Esophagus squamous epithelium (tissue), 5 donors: ENCODE results near the gene ASTN2. TPM values are rescaled to one million over a fixed set of nuclear protein-coding genes. Genes with fewer than 3 reads are reported as not detected.

Experiments
- DNase-seq: peaks from one replicate; lab custom pipeline; 2025; lab: John Stamatoyannopoulos, UW
- H3K27ac ChIP-seq, 4 donors: fragments of 200-600 bp; sonication (generic); one replicate each; pipeline ENCODE4 v1.5.1; 2016 to 2019; ENCODE audit warnings: mild to moderate bottlenecking in 1 of 4
- H3K27me3 ChIP-seq, 4 donors: fragments of 200-600 bp; sonication (generic); 1 replicate in 3 of 4; 2 replicates in 1 of 4; pipeline versions ENCODE4 v1.5.1 to v1.6.0; 2017 to 2021; ENCODE audit warnings: antibody characterized with exemption in 1 of 4
- H3K36me3 ChIP-seq, 3 donors: fragments of 200-600 bp; sonication (generic); one replicate each; pipeline ENCODE4 v1.5.1; 2016 to 2019
- H3K4me1 ChIP-seq, 3 donors: fragments of 200-600 bp; sonication (generic); one replicate each; pipeline ENCODE4 v1.5.1; 2017 to 2019
- H3K4me3 ChIP-seq, 4 donors: fragments of 200-600 bp; sonication (generic); 1 replicate in 3 of 4; 2 replicates in 1 of 4; pipeline ENCODE4 v1.5.1; 2016 to 2019; ENCODE audit warnings: mild to moderate bottlenecking in 2 of 4, moderate library complexity in 1 of 4
- H3K9me3 ChIP-seq, 3 donors: fragments of 200-600 bp; sonication (generic); one replicate each; pipeline ENCODE4 v1.5.1; 2016 to 2019
- POLR2A ChIP-seq, 4 donors: fragments of 450-650 bp; IDR thresholded peaks; one replicate each; pipeline ENCODE4 v1.6.1; 2017; ENCODE audit warnings: antibody characterized with exemption in 4 of 4, mild to moderate bottlenecking in 4 of 4, moderate library complexity in 3 of 4
- WGBS, 2 donors: methylation state at CpG; one replicate each; pipeline ENCODE4 v1.1.5; 2018; 5-methylcytosine and 5-hydroxymethylcytosine counted together
- intact Hi-C: fragments of 100-400 bp; cut with DNase I; formaldehyde crosslinking; loops from one replicate; pipeline ENCODE4 v1.15.0; 2022
- total RNA-seq, 4 donors: library from RNA; depleted of rRNA; stranded (reverse); fragments of >200 nt; gene quantifications; one replicate each; pipeline ENCODE4 v1.1.0, GENCODE V29; 2016
- TF ChIP-seq, protein P1 (sequence below), 6 experiments: fragments of 450-650 bp in 4 of 6; fragments of 200-600 bp in 2 of 6; sonication (generic) in 2 of 6; IDR thresholded peaks; one replicate each; pipeline ENCODE4 v1.5.1; 2016 to 2019; ENCODE audit warnings: antibody characterized with exemption in 6 of 6, mild to moderate bottlenecking in 4 of 6, moderate library complexity in 4 of 6
- donor health status: DM: yes; HTN: yes; CAD: no.

ASTN2 gene
- total RNA-seq, 4 donors from 2014 or later: 0.13 to 1.9 (median 0.27) TPM; not detected in 1

DNA sequence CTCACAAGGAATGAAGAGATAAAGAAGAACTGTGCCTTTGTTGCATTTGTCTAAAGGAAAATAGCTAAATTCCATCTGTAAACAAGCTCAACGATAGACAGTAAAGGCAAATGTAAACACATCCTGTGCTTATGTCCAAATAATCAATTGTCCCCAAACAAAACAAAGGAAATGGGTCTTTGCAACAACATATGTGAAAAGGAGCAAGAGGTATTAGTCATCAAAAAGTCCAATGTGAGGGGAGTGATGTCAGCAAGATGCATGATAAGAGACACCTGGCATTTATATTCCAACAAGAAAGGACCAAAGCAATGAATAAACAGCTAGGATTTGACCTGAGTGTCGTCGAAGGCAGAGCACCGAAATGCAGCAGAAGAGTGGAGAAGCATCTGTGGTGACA, 209.1 kb downstream of the ASTN2 start:
- Histone ChIP-seq H3K4me3 (no peak overlapping the region), H3K27ac (no peak overlapping the region), H3K36me3 (no peaks in the 10 kb centered on the region), H3K9me3 (no peaks in the 10 kb centered on the region), H3K27me3 (no peaks in the 10 kb centered on the region), H3K4me1 (no peaks in the 10 kb centered on the region)
- no peak for TF ChIP-seq POLR2A (IDR thresholded peaks at IDR 0.05)
- TF ChIP-seq, protein P1, sequence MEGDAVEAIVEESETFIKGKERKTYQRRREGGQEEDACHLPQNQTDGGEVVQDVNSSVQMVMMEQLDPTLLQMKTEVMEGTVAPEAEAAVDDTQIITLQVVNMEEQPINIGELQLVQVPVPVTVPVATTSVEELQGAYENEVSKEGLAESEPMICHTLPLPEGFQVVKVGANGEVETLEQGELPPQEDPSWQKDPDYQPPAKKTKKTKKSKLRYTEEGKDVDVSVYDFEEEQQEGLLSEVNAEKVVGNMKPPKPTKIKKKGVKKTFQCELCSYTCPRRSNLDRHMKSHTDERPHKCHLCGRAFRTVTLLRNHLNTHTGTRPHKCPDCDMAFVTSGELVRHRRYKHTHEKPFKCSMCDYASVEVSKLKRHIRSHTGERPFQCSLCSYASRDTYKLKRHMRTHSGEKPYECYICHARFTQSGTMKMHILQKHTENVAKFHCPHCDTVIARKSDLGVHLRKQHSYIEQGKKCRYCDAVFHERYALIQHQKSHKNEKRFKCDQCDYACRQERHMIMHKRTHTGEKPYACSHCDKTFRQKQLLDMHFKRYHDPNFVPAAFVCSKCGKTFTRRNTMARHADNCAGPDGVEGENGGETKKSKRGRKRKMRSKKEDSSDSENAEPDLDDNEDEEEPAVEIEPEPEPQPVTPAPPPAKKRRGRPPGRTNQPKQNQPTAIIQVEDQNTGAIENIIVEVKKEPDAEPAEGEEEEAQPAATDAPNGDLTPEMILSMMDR (IDR thresholded peaks at IDR 0.05): no peak
- no peak for DNase-seq
- 43 to 46% methylated on average over 4 of the region's 4 CpGs for WGBS, 2 donors
- intact Hi-C loops: no loop called here

DNA sequence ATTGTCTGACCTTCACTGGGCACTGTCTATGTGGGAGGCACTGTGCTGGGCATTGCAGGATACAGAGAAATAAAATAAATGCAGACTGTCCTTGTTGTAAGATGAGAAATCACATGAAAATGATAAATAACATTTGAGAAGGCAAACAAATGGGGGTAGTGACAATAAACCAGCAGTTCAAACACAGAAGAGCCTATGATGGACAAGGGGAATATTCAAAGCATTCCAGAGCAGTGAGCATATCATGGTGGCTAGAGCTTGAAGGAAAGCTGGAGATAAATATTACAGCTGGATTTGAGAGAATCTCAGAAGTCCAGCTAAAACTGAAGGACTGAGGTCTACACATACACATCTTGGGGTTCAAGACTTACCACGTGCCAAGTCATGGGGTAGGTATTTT, 209.9 kb downstream of the ASTN2 start:
- Histone ChIP-seq H3K9me3 (no peaks in the 10 kb centered on the region), H3K36me3 (no peaks in the 10 kb centered on the region), H3K4me3 (no peak overlapping the region), H3K27ac (no peak overlapping the region), H3K27me3 (no peaks in the 10 kb centered on the region), H3K4me1 (no peaks in the 10 kb centered on the region)
- intact Hi-C loops: no loop called here
- no peak for TF ChIP-seq POLR2A (IDR thresholded peaks at IDR 0.05)
- TF ChIP-seq, protein P1 (IDR thresholded peaks at IDR 0.05): no peak
- DNase-seq: no peak
- 29 to 54% methylated on average over 1 of the region's 1 CpG for WGBS, 2 donors

DNA sequence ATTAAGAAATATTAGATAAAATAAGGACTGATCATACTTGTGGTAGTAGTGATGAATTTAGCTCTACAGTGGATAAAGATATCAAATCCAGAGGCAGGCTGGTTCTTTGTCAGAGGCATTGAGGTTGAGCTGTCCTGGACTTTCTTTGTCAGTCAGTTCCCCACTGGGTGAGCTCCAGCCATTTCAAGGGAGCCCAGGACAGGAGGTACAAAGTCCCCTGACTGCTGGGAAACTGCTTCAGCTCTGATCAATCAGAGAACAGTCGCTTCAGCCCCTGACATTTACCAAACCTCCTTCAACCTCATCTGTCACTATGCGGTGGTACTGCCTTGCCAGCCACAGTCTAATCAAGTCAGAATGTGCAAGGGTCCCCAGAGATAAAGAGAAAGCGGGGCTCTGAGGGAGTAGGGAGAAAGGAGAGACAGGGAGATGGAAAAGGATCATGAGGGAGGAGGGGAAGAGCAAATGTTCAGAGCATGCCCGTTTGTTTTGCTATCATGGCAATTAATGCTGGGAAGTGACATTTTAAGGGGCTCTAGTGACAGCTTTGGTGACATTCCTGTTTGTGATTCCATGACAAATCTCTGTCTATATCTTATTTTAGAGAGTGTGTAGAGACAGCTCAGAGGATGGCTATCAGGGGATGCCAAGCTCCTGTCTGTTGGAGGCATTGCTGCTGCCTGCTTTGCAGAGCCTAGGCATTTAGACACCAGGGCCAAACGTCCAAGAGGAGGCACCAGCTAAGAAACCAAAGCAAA, 223.2 kb downstream of the ASTN2 start:
- no peak for TF ChIP-seq POLR2A (IDR thresholded peaks at IDR 0.05)
- TF ChIP-seq, protein P1 (IDR thresholded peaks at IDR 0.05): no peak
- intact Hi-C loops: no loop called here
- 26 to 35% methylated on average over 4 to 5 of the region's 5 CpGs for WGBS, 2 donors

DNA sequence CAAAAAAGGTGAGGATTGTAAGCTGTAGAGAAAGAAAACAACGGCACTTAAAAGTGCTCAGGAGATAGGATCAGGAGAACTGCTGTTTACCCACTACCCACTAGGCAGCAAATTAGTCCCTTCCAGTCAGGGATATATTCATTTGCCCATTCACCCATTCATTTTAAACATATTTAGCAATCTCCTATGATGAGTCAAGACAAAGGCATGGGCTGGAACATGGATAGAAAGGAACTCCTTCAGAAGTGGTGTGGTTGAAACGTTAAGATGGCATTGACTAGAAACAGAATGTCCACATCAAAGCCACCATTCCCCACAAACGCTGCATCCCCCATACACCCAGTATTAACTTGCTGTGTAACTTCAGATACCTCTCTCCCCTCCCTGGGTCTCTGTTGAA, 225.7 kb downstream of the ASTN2 start:
- H3K27ac ChIP-seq: no peak overlapping the region
- TF ChIP-seq, protein P1 (IDR thresholded peaks at IDR 0.05): no peak
- TF ChIP-seq POLR2A (IDR thresholded peaks at IDR 0.05): no peak
- intact Hi-C loops: no loop called here

More for the DNA sequence above, 223.2 kb downstream of the ASTN2 start:
- H3K4me1 ChIP-seq: no peaks in the 10 kb centered on the region
- H3K9me3 ChIP-seq: no peaks in the 10 kb centered on the region
- H3K27ac ChIP-seq: no peak overlapping the region
- no peak overlapping the region for H3K4me3 ChIP-seq
- H3K27me3 ChIP-seq: no peaks in the 10 kb centered on the region
- no peaks in the 10 kb centered on the region for H3K36me3 ChIP-seq
- DNase-seq: no peak

DNA sequence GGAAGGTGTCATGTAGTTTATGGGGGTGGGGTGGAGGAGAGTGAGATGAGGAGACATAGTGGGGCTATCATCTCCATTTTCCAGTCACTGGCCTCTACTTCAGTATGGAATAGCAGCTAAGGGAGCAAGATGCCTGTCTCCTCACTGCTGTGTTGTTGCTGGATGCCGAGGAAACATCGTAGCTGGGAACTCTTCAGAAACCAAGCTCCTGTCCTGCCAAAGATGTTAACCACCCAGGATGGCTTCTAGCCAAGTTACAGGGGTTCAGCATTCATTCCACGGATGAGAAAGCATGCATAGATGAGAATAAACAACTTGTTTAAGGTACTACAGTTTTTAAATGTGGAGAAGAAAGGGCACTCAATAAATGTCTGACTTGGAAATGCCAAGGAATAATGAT, 226.5 kb downstream of the ASTN2 start:
- no peaks in the 10 kb centered on the region for H3K9me3 ChIP-seq
- no peak for DNase-seq
- intact Hi-C loops: no loop called here
- 50 to 71% methylated on average over 3 of the region's 3 CpGs for WGBS, 2 donors
- no peak overlapping the region for H3K27ac ChIP-seq
- no peaks in the 10 kb centered on the region for H3K4me1 ChIP-seq
- TF ChIP-seq, protein P1 (IDR thresholded peaks at IDR 0.05): no peak
- no peak for TF ChIP-seq POLR2A (IDR thresholded peaks at IDR 0.05)
- no peaks in the 10 kb centered on the region for H3K36me3 ChIP-seq
- H3K27me3 ChIP-seq: no peaks in the 10 kb centered on the region
- H3K4me3 ChIP-seq: no peak overlapping the region

More for the DNA sequence above, 225.7 kb downstream of the ASTN2 start:
- no peaks in the 10 kb centered on the region for H3K4me1 ChIP-seq
- H3K27me3 ChIP-seq: no peaks in the 10 kb centered on the region
- WGBS, 2 donors: 52 to 74% methylated on average over 3 of the region's 3 CpGs
- H3K36me3 ChIP-seq: no peaks in the 10 kb centered on the region
- no peaks in the 10 kb centered on the region for H3K9me3 ChIP-seq
- DNase-seq: no peak
- no peak overlapping the region for H3K4me3 ChIP-seq
